ENCODE measurements around the gene ARMC5.

GRCh38 chr16:31456988-31457360, 2.3 kb upstream of the ARMC5 start:
- no peak for TF ChIP-seq POLR2AphosphoS5 (IDR thresholded peaks at IDR 0.05; ENCODE audit: borderline replicate concordance, low read depth, low read length)
- no peak for TF ChIP-seq EZH2 (IDR thresholded peaks at IDR 0.05)
- no peak for TF ChIP-seq FOXP2 (optimal IDR thresholded peaks at IDR 0.05; ENCODE audit: control extremely low read depth, extremely low read length, insufficient read depth)

Measured in SK-N-MC (cell line).